ENCODE results near the gene ZFX.

DNA sequence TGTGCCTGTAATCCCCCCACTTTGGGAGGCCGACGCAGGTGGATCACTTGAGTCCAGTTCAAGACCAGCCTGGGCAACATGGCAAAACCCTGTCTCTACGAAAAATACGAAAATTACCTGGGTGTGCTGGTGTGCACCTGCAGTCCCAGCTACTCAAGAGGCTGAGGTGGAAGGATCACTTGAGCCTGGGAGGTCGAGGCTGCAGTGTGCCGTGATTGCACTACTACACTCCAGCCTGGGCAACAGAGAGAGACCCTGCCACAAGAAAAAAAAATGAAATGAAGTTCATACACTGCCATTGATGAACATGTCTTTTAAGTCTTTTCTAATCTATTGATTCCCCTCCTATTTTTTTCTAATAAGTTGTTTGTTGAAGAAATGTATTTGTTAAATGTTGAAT, 5.0 kb upstream of the ZFX start:
- TF ChIP-seq CTCF (IDR thresholded peaks at IDR 0.05) (no peak), POLR2A (IDR thresholded peaks at IDR 0.05) (no peak)

Data from heart left ventricle (tissue), 13 donors.